Mesenchymal stem cell (in vitro differentiated cells and primary cell): ENCODE measurements around the gene DBET.
"Not testable (repeated sequence)": the region's sequence is repeated elsewhere in the genome, so short reads cannot be mapped to it uniquely, and the experiment has no call there.

Source experiments
- DNase-seq: peaks from one replicate; pipeline ENCODE4 v3.0.0-alpha.2; 2013
- H2AFZ ChIP-seq: one replicate; pipeline ENCODE4 v1.6.1; 2013; ENCODE audit warnings: low read depth, mild to moderate bottlenecking, control low read depth, inconsistent platforms, low read length, moderate library complexity
- H2AK5ac ChIP-seq: 2 replicates; pipeline ENCODE4 v1.6.1; 2013; ENCODE audit warnings: low read length, moderate library complexity, mild to moderate bottlenecking, inconsistent platforms; ENCODE audit not compliant: severe bottlenecking
- H2BK120ac ChIP-seq: one replicate; pipeline ENCODE4 v1.6.1; 2013; ENCODE audit warnings: low read depth, mild to moderate bottlenecking, inconsistent platforms, low read length, moderate library complexity
- H2BK12ac ChIP-seq, 2 experiments: one replicate each; pipeline ENCODE4 v1.6.1; 2013; ENCODE audit warnings: inconsistent platforms in 2 of 2, low read length in 2 of 2, mild to moderate bottlenecking in 2 of 2, moderate library complexity in 2 of 2, control low read depth in 1 of 2
- H2BK15ac ChIP-seq: one replicate; pipeline ENCODE4 v1.6.1; 2013; ENCODE audit warnings: mild to moderate bottlenecking, low read depth, inconsistent platforms; ENCODE audit not compliant: poor library complexity, severe bottlenecking
- H2BK5ac ChIP-seq: 2 replicates; pipeline ENCODE4 v1.6.1; 2013; ENCODE audit warnings: low read depth, mild to moderate bottlenecking, low read length, control low read depth, inconsistent platforms; ENCODE audit not compliant: poor library complexity, severe bottlenecking
- H3K14ac ChIP-seq, 2 experiments: one replicate each; pipeline ENCODE4 v1.6.1; 2013; ENCODE audit warnings: inconsistent platforms in 2 of 2, low read length in 2 of 2, control low read depth in 1 of 2, mild to moderate bottlenecking in 1 of 2, moderate library complexity in 1 of 2
- H3K18ac ChIP-seq, 2 experiments: one replicate each; pipeline ENCODE4 v1.6.1; 2013; ENCODE audit warnings: inconsistent platforms in 2 of 2, low read length in 2 of 2, control low read depth in 1 of 2, low read depth in 1 of 2, mild to moderate bottlenecking in 1 of 2
- H3K23ac ChIP-seq, 2 experiments: one replicate each; pipeline ENCODE4 v1.6.1; 2013; ENCODE audit warnings: inconsistent platforms in 2 of 2, low read length in 2 of 2, mild to moderate bottlenecking in 2 of 2, moderate library complexity in 2 of 2, control low read depth in 1 of 2
- H3K27ac ChIP-seq: 2 replicates; pipeline ENCODE4 v1.5.1; 2013; ENCODE audit warnings: mild to moderate bottlenecking, moderate library complexity, low read length, control low read depth, inconsistent platforms; ENCODE audit not compliant: poor library complexity, severe bottlenecking
- H3K27me3 ChIP-seq, 2 experiments: 2 replicates each; pipeline versions ENCODE4 v1.6.1 to v1.7.0; 2013; ENCODE audit warnings: low read length in 2 of 2, mild to moderate bottlenecking in 2 of 2, moderate library complexity in 2 of 2, control low read depth in 1 of 2, inconsistent platforms in 1 of 2; ENCODE audit not compliant: control insufficient read depth in 1 of 2, insufficient read depth in 1 of 2
- H3K36me3 ChIP-seq, 2 experiments: 2 replicates each; pipeline versions ENCODE4 v1.6.1 to v1.7.0; 2013; ENCODE audit warnings: low read length in 2 of 2, control low read depth in 1 of 2, inconsistent platforms in 1 of 2, low read depth in 1 of 2, mild to moderate bottlenecking in 1 of 2; ENCODE audit not compliant: insufficient read depth in 2 of 2, control insufficient read depth in 1 of 2
- H3K4ac ChIP-seq, 2 experiments: one replicate each; pipeline ENCODE4 v1.6.1; 2013; ENCODE audit warnings: inconsistent platforms in 2 of 2, low read length in 2 of 2, mild to moderate bottlenecking in 2 of 2, moderate library complexity in 2 of 2, control low read depth in 1 of 2, low read depth in 1 of 2
- H3K4me1 ChIP-seq: 2 replicates; pipeline ENCODE4 v1.6.1; 2013; ENCODE audit warnings: low read depth, low read length, control low read depth; ENCODE audit not compliant: control insufficient read depth, insufficient read depth
- H3K4me2 ChIP-seq: 2 replicates; pipeline ENCODE4 v1.6.1; 2013; ENCODE audit warnings: low read length, mild to moderate bottlenecking, inconsistent platforms; ENCODE audit not compliant: poor library complexity, severe bottlenecking
- H3K4me3 ChIP-seq, 2 experiments: 2 replicates each; pipeline versions ENCODE4 v1.5.1 to v1.7.0; 2013; ENCODE audit warnings: low read length in 2 of 2, mild to moderate bottlenecking in 2 of 2, control low read depth in 1 of 2, low read depth in 1 of 2; ENCODE audit not compliant: insufficient read depth in 1 of 2
- H3K79me1 ChIP-seq: replicated peaks from 2 replicates; pipeline ENCODE4 v1.6.1; 2013; ENCODE audit warnings: mild to moderate bottlenecking, control low read depth, low read length, inconsistent platforms; ENCODE audit not compliant: poor library complexity, severe bottlenecking
- H3K9ac ChIP-seq: 2 replicates; pipeline ENCODE4 v1.7.0; 2013; ENCODE audit warnings: mild to moderate bottlenecking, low read length, moderate library complexity
- H3K9me3 ChIP-seq: 2 replicates; pipeline ENCODE4 v1.7.0; 2013; ENCODE audit warnings: mild to moderate bottlenecking, low read length; ENCODE audit not compliant: control insufficient read depth
- H4K8ac ChIP-seq: one replicate; pipeline ENCODE4 v1.6.1; 2013; ENCODE audit warnings: inconsistent platforms, mild to moderate bottlenecking, low read length, moderate library complexity
- H4K91ac ChIP-seq: one replicate; pipeline ENCODE4 v1.6.1; 2013; ENCODE audit warnings: mild to moderate bottlenecking, low read length, inconsistent platforms
- WGBS: methylation state at CpG from one replicate; pipeline ENCODE4 v1.1.7; 2013; ENCODE audit warnings: mixed read lengths; 5-methylcytosine and 5-hydroxymethylcytosine counted together

Gene DBET

DNA sequence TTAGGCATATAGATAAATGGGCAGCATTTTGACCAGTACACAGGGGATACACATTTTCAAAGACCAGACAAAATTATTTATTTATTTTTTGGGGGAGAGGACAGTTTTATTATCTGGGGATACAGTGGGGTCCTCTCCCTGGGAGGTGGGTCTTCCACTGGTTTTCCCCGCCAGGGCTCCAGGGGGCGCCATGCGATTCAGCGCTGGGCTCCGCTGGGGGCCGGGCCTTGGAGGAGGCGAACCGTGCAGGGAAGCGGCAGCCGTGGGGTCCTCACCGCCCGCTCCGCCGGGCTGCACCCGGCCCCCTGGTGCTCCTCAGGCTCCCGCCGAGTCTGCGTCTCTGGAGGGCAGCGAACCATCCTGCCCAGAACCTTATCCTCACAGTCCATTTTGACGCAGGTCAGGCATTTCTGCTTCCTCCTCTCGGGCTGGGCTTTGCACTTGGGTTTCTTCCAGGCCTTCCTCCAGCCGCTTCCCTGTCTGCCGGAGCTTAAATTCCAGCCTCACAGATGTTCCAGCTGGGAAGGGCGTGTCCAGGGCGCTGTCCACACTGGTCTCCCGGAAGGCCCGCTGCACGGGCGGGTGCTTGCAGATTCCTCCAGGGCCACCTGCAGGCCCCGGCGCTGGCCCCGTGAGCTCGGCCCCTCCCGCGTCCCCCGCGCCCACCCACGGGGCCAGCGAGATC is 26.5 kb upstream of the DBET start:
- not testable (repeated sequence) for H3K4ac ChIP-seq, H3K9me3 ChIP-seq, DNase-seq, H3K23ac ChIP-seq, H3K9ac ChIP-seq, H2BK12ac ChIP-seq, H2AFZ ChIP-seq, H2BK15ac ChIP-seq, H2AK5ac ChIP-seq, H3K4me2 ChIP-seq, H2BK120ac ChIP-seq, H3K14ac ChIP-seq, H3K79me1 ChIP-seq, H3K27me3 ChIP-seq, H4K91ac ChIP-seq, H3K4me3 ChIP-seq, H4K8ac ChIP-seq, H3K4me1 ChIP-seq, H3K36me3 ChIP-seq, H2BK5ac ChIP-seq, H3K27ac ChIP-seq, H3K18ac ChIP-seq
- no CpG with 5 or more reads among the region's 39 CpGs for WGBS

DNA sequence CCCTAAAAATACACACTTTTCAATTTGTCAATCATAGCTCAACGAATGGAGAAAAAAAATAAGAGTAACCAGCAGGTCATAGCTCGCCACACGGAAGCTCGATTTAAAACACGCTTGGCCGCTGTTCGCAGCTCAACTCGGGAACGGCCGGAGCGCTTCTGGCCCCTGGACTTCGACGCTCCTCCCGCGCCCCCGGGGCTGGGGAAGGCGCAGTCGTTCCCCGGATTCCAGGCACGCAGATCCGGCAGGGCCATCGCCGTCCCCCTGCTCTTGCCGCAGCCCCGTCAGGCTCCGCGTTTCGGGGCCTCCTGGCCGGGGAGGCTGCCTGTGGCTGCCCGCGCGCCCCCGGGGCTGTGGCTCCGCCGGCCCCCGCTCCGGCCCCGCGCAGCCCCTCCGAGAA is 23.4 kb upstream of the DBET start:
- H3K23ac ChIP-seq, H3K14ac ChIP-seq, H2AK5ac ChIP-seq, H3K9ac ChIP-seq, H4K91ac ChIP-seq, DNase-seq, H3K4ac ChIP-seq, H3K18ac ChIP-seq, H3K27me3 ChIP-seq, H3K27ac ChIP-seq, H3K79me1 ChIP-seq, H2BK120ac ChIP-seq, H2AFZ ChIP-seq, H3K9me3 ChIP-seq, H2BK5ac ChIP-seq, H2BK15ac ChIP-seq, H4K8ac ChIP-seq, H2BK12ac ChIP-seq, H3K4me1 ChIP-seq, H3K4me2 ChIP-seq, H3K36me3 ChIP-seq, H3K4me3 ChIP-seq: not testable (repeated sequence)
- 68% methylated on average over 15 of the region's 40 CpGs for whole genome bisulfite sequencing

DNA sequence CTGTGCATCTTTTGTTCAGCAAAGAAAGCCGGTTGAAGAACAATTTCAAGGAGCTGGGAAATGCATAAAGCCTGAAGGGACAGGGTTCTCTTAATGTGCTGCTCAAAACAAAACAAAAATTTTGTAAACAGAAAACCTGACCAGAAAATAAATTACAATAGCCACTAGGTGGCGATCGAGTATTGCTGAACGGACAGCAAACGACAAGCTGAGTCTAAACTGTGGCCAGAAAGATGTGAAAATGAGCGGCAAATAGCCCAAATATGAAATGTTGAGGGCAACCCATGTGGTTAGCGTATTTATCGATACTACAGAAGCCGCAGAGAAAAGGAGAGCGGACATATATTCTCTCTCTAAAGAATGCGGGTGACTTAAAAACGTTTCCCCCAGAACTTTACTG is 16.7 kb upstream of the DBET start:
- not testable (repeated sequence) for H3K36me3 ChIP-seq, H2AFZ ChIP-seq, H3K4me2 ChIP-seq, H3K23ac ChIP-seq, H3K9ac ChIP-seq, H4K8ac ChIP-seq, H3K14ac ChIP-seq, H3K9me3 ChIP-seq, H3K27ac ChIP-seq, H2BK15ac ChIP-seq, H3K18ac ChIP-seq, H3K27me3 ChIP-seq, H2BK12ac ChIP-seq, DNase-seq, H3K79me1 ChIP-seq, H2BK120ac ChIP-seq, H3K4me1 ChIP-seq, H2AK5ac ChIP-seq, H2BK5ac ChIP-seq, H4K91ac ChIP-seq, H3K4me3 ChIP-seq, H3K4ac ChIP-seq
- no CpG with 5 or more reads among the region's 12 CpGs for WGBS

DNA sequence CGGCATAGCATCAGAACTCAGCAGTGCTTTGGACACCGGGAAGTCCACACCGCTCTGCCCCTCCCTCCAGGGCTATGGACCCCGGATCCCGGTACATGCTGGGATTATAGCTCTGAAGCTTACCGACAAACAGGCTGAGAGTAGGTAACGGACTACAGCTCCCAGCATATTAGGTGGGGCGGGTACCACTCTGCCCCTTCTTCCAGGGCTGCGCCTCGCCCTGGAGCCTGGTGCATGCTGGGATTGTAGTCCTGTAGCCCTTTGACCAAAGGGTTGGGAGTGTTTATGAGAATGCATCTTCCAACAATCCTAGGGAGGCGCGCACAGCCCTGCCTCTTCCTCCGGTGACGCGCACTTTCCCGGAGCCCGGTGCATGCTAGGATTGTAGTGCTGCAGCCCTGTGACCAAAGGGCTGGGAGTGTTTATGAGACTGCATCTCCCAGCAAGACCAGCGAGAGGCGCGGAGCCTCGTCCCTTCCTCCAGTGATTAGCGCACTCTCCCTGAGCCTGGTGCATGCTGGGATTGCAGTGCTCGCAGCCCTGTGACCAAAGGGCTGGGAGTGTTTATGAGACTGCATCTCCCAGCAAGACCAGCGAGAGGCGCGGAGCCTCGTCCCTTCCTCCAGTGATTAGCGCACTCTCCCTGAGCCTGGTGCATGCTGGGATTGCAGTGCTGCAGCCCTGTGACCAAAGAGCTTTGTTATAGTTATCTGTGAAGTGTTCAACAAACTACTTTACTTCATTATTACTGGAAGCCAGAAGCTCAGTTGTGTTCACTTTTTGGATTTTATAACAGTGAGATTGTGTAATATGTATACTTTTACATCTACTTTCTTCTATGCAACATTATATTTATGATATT is 14.7 kb upstream of the DBET start:
- not testable (repeated sequence) for H3K9me3 ChIP-seq, H3K14ac ChIP-seq, H2AFZ ChIP-seq, H3K4ac ChIP-seq, H3K23ac ChIP-seq, H3K27me3 ChIP-seq, H2AK5ac ChIP-seq, H2BK120ac ChIP-seq, H3K4me3 ChIP-seq, H3K9ac ChIP-seq, H3K27ac ChIP-seq, H2BK12ac ChIP-seq, H2BK5ac ChIP-seq, H3K36me3 ChIP-seq, H4K8ac ChIP-seq, DNase-seq, H3K18ac ChIP-seq, H4K91ac ChIP-seq, H3K79me1 ChIP-seq, H3K4me1 ChIP-seq, H2BK15ac ChIP-seq, H3K4me2 ChIP-seq
- no CpG with 5 or more reads among the region's 28 CpGs for WGBS
